Measurements from ENCODE around the gene SLC32A1. TPM values are rescaled to one million over a fixed set of nuclear protein-coding genes. Genes with fewer than 3 reads are reported as not detected.

The SLC32A1 gene
- total and polyA plus RNA-seq, 2 experiments from 2014 or later: not detected

- Histone ChIP-seq H3F3A (ENCODE audit: insufficient read depth) (no peaks in the 10 kb centered on the region), H3K27me3 (replicated peaks; ENCODE audit: insufficient read depth) (no peaks in the 10 kb centered on the region), H3K9me3 (ENCODE audit: low read depth) (no peaks in the 10 kb centered on the region), H3K9ac (no peak overlapping the region), H3K9me2 (ENCODE audit: insufficient read depth) (no peaks in the 10 kb centered on the region), H3K36me3 (ENCODE audit: low read depth) (peaks cover 21% of the 10 kb centered on the region), H3K4me2 (ENCODE audit: unreplicated experiment) (no peak overlapping the region), H3K79me2 (ENCODE audit: insufficient read depth) (peaks cover 6% of the 10 kb centered on the region; the same call in 1 of the 2 replicates), H3K4me3 (no peak overlapping the region), H3K27ac (no peak overlapping the region), H3K4me1 (ENCODE audit: insufficient read depth) (peaks cover 6% of the 10 kb centered on the region), H2AFZ (no peak overlapping the region), H4K20me1 (ENCODE audit: insufficient read depth) (no peaks in the 10 kb centered on the region)
- no peak for DNase-seq
- 81 to 86% methylated on average over 4 of the region's 4 CpGs for WGBS, 2 experiments (ENCODE audit: low coverage in 1 of 2, low lambda C conversion rate in 2 of 2, missing lambda C conversion rate in 2 of 2)
- TF ChIP-seq EZH2phosphoT487 (IDR thresholded peaks at IDR 0.05; ENCODE audit: insufficient read depth, low read depth) (no peak), EZH2 (IDR thresholded peaks at IDR 0.05; ENCODE audit: insufficient read depth, poor library complexity, severe bottlenecking) (no peak)
- in situ Hi-C loops (cut with MboI): no loop called here
These were observed 27.7 kb downstream of the SLC32A1 start for GRCh38 chr20:38752029-38752428.

- TF ChIP-seq EZH2 (IDR thresholded peaks at IDR 0.05; ENCODE audit: insufficient read depth, poor library complexity, severe bottlenecking) (no peak), EZH2phosphoT487 (IDR thresholded peaks at IDR 0.05; ENCODE audit: insufficient read depth, low read depth) (no peak)
- in situ Hi-C loops (cut with MboI): no loop called here
These were observed 30.6 kb downstream of the SLC32A1 start for GRCh38 chr20:38754924-38755323.

GRCh38 chr20:38755324-38755910 is 31.1 kb downstream of the SLC32A1 start:
- H4K20me1 ChIP-seq (ENCODE audit: insufficient read depth): no peaks in the 10 kb centered on the region
- TF ChIP-seq EZH2phosphoT487 (IDR thresholded peaks at IDR 0.05; ENCODE audit: insufficient read depth, low read depth) (no peak), EZH2 (IDR thresholded peaks at IDR 0.05; ENCODE audit: insufficient read depth, poor library complexity, severe bottlenecking) (no peak)
- H3K9me3 ChIP-seq (ENCODE audit: low read depth): no peaks in the 10 kb centered on the region
- H3K36me3 ChIP-seq (ENCODE audit: low read depth): peaks cover 21% of the 10 kb centered on the region
- H3K4me2 ChIP-seq (ENCODE audit: unreplicated experiment): no peak overlapping the region
- no peak for DNase-seq
- in situ Hi-C loops (cut with MboI): no loop called here
- no peak overlapping the region for H2AFZ ChIP-seq
- no peaks in the 10 kb centered on the region for H3K9me2 ChIP-seq (ENCODE audit: insufficient read depth)
- H3K4me1 ChIP-seq (ENCODE audit: insufficient read depth): no peaks in the 10 kb centered on the region
- H3F3A ChIP-seq (ENCODE audit: insufficient read depth): no peaks in the 10 kb centered on the region
- no peak overlapping the region for H3K4me3 ChIP-seq
- no peak overlapping the region for H3K27ac ChIP-seq
- no peaks in the 10 kb centered on the region for H3K27me3 ChIP-seq (replicated peaks; ENCODE audit: insufficient read depth)
- 72 to 73% methylated on average over 6 of the region's 6 CpGs for WGBS, 2 experiments (ENCODE audit: low coverage in 1 of 2, low lambda C conversion rate in 2 of 2, missing lambda C conversion rate in 2 of 2)
- H3K79me2 ChIP-seq (ENCODE audit: insufficient read depth): no peaks in the 10 kb centered on the region
- H3K9ac ChIP-seq: no peak overlapping the region

More at GRCh38 chr20:38754924-38755323, 30.6 kb downstream of the SLC32A1 start:
- H3K27ac ChIP-seq: no peak overlapping the region
- H3K9me2 ChIP-seq (ENCODE audit: insufficient read depth): no peaks in the 10 kb centered on the region
- no peak overlapping the region for H3K9ac ChIP-seq
- no peaks in the 10 kb centered on the region for H3K4me1 ChIP-seq (ENCODE audit: insufficient read depth)
- DNase-seq: no peak
- no peaks in the 10 kb centered on the region for H4K20me1 ChIP-seq (ENCODE audit: insufficient read depth)
- WGBS, 2 experiments (ENCODE audit: low coverage in 1 of 2, low lambda C conversion rate in 2 of 2, missing lambda C conversion rate in 2 of 2): 86 to 87% methylated on average over 13 of the region's 13 CpGs
- H2AFZ ChIP-seq: no peak overlapping the region
- H3K27me3 ChIP-seq (replicated peaks; ENCODE audit: insufficient read depth): no peaks in the 10 kb centered on the region
- no peak overlapping the region for H3K4me3 ChIP-seq
- no peaks in the 10 kb centered on the region for H3F3A ChIP-seq (ENCODE audit: insufficient read depth)
- peaks cover 21% of the 10 kb centered on the region for H3K36me3 ChIP-seq (ENCODE audit: low read depth)
- H3K4me2 ChIP-seq (ENCODE audit: unreplicated experiment): no peak overlapping the region
- H3K79me2 ChIP-seq (ENCODE audit: insufficient read depth): no peaks in the 10 kb centered on the region
- H3K9me3 ChIP-seq (ENCODE audit: low read depth): no peaks in the 10 kb centered on the region

- no peak overlapping the region for H3K9ac ChIP-seq
- H3K4me2 ChIP-seq (ENCODE audit: unreplicated experiment): no peak overlapping the region
- H3K4me1 ChIP-seq (ENCODE audit: insufficient read depth): no peaks in the 10 kb centered on the region
- no peak overlapping the region for H2AFZ ChIP-seq
- no peak for DNase-seq
- no peak overlapping the region for H3K4me3 ChIP-seq
- H3K36me3 ChIP-seq (ENCODE audit: low read depth): peaks cover 24% of the 10 kb centered on the region
- H3K9me3 ChIP-seq (ENCODE audit: low read depth): no peaks in the 10 kb centered on the region
- no peaks in the 10 kb centered on the region for H3K79me2 ChIP-seq (ENCODE audit: insufficient read depth)
- H4K20me1 ChIP-seq (ENCODE audit: insufficient read depth): no peaks in the 10 kb centered on the region
- H3F3A ChIP-seq (ENCODE audit: insufficient read depth): no peaks in the 10 kb centered on the region
- in situ Hi-C loops (cut with MboI): no loop called here
- no peaks in the 10 kb centered on the region for H3K27me3 ChIP-seq (replicated peaks; ENCODE audit: insufficient read depth)
- TF ChIP-seq EZH2 (IDR thresholded peaks at IDR 0.05; ENCODE audit: insufficient read depth, poor library complexity, severe bottlenecking): no peak
- no peak for TF ChIP-seq EZH2phosphoT487 (IDR thresholded peaks at IDR 0.05; ENCODE audit: insufficient read depth, low read depth)
- no peaks in the 10 kb centered on the region for H3K9me2 ChIP-seq (ENCODE audit: insufficient read depth)
- 86 to 87% methylated on average over 7 of the region's 7 CpGs for WGBS, 2 experiments (ENCODE audit: low coverage in 1 of 2, low lambda C conversion rate in 2 of 2, missing lambda C conversion rate in 2 of 2)
- H3K27ac ChIP-seq: no peak overlapping the region
These were observed 33.0 kb downstream of the SLC32A1 start for GRCh38 chr20:38757145-38757775.
